Glutamatergic neuron (in vitro differentiated cells): ENCODE results near the gene ANGPTL2. TPM values are rescaled to one million over a fixed set of nuclear protein-coding genes. Genes with fewer than 3 reads are reported as not detected.

Experiments used
- DNase-seq: peaks from one replicate; pipeline ENCODE4 v3.0.0; 2022
- H3K27ac Mint-ChIP-seq: one replicate; pipeline ENCODE4 v1.8.0; 2020; ENCODE audit warnings: mild to moderate bottlenecking, mixed read lengths, inconsistent platforms; ENCODE audit not compliant: unreplicated experiment
- H3K27me3 Mint-ChIP-seq: one replicate; pipeline ENCODE4 v1.8.0; 2020; ENCODE audit warnings: mild to moderate bottlenecking, moderate library complexity, mixed read lengths, inconsistent platforms; ENCODE audit not compliant: unreplicated experiment
- H3K36me3 Mint-ChIP-seq: one replicate; pipeline ENCODE4 v1.8.0; 2020; ENCODE audit warnings: mild to moderate bottlenecking, mixed read lengths, inconsistent platforms; ENCODE audit not compliant: unreplicated experiment
- H3K4me1 Mint-ChIP-seq: one replicate; pipeline ENCODE4 v1.8.0; 2020; ENCODE audit warnings: mild to moderate bottlenecking, low read depth, mixed read lengths, inconsistent platforms; ENCODE audit not compliant: unreplicated experiment
- H3K4me3 Mint-ChIP-seq: one replicate; pipeline ENCODE4 v1.8.0; 2020; ENCODE audit warnings: mild to moderate bottlenecking, mixed read lengths, inconsistent platforms; ENCODE audit not compliant: unreplicated experiment
- H3K9me3 Mint-ChIP-seq: one replicate; pipeline ENCODE4 v1.8.0; 2020; ENCODE audit warnings: mild to moderate bottlenecking, moderate library complexity, mixed read lengths, inconsistent platforms; ENCODE audit not compliant: unreplicated experiment
- CTCF ChIP-seq: fragments of 200-600 bp; sonication (generic); IDR thresholded peaks from one replicate; pipeline ENCODE4 v1.5.0; 2021; ENCODE audit not compliant: partially characterized antibody, unreplicated experiment
- total RNA-seq: library from RNA; stranded (reverse); fragmentation: NEBNext Ultra II Directional; extraction: Animal tissue kit (Norgen Biotek cat#: 25700); gene quantifications from one replicate; pipeline ENCODE4 v1.2.1, GENCODE V29; 2021; ENCODE audit not compliant: unreplicated experiment

The ANGPTL2 gene
- total RNA-seq, 1 donor from 2014 or later, result 55.5 TPM

DNA sequence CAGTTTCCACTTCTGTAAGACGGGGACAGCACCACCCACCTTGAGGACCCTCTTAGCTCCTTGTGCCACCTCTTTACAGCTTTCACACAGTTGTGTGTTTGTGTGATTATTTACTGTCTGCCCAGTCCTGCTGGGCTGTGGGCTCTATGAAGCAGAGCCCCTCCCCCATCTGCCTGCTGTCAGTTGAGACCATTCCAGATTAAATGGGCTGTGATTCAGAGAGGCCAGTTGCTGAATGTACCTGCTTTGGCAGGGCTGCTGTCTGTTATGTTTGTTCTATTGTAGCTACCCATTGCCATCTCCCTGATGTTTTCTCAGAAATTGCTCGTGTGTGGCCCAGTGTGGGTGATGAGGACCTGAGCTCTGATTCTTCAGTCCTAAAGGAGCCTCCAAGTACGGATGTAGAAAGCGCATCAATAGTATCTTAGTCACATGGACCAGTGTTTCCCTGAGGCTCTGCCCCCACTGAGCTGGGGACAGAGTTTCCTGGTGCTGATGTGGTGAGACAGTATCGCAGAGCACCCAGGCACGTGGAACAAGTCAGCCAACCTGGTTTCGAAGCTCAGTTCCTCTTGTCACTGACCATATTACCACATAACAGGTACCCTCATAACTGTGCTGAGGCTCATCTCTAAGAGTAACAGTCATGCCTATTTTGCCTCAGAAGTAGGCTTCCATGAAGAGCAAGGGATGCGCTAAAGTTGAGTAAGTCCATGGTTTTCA lies 3.7 kb downstream of the ANGPTL2 start:
- Mint-ChIP-seq H3K27me3 (peaks cover 2% of the 10 kb centered on the region), H3K4me1 (peaks cover 40% of the 10 kb centered on the region), H3K4me3 (peak overlapping the region; percentile 56), H3K36me3 (no peaks in the 10 kb centered on the region), H3K27ac (peak overlapping the region; percentile 34), H3K9me3 (peaks cover 4% of the 10 kb centered on the region)
- TF ChIP-seq CTCF, result no peak
- DNase-seq, result no peak

- H3K27me3 Mint-ChIP-seq, result peaks cover 2% of the 10 kb centered on the region
- H3K36me3 Mint-ChIP-seq, result no peaks in the 10 kb centered on the region
- H3K9me3 Mint-ChIP-seq, result peaks cover 4% of the 10 kb centered on the region
- peak overlapping the region; percentile 56 for H3K4me3 Mint-ChIP-seq
- peaks cover 33% of the 10 kb centered on the region for H3K4me1 Mint-ChIP-seq
- H3K27ac Mint-ChIP-seq, result no peak overlapping the region
- TF ChIP-seq CTCF, result no peak
- DNase-seq, result no peak
Measured at GRCh38 chr9:127117801-127118200, 4.6 kb downstream of the ANGPTL2 start.

DNA sequence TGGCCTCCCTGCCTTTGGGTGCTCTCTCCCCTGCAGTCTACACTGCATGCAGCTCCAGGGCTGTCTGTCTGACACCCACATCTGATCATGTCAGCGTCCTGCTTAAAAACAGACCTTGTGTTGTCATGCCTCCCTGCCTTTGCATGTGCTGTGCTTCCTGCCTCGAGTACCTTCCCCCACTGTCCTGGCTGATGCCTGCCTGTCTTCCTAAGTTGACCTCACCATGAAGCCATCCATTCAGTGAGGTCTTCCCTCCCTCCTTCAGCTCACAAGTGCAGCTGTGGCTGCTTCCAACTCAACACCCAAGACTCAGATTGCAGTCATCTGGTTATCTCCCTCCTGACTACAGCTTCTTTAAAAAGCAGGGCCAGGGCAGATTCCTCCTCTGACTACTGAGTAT lies 5.5 kb downstream of the ANGPTL2 start:
- H3K9me3 Mint-ChIP-seq, result peaks cover 4% of the 10 kb centered on the region
- TF ChIP-seq CTCF, result no peak
- H3K4me1 Mint-ChIP-seq, result peaks cover 32% of the 10 kb centered on the region
- no peak overlapping the region for H3K27ac Mint-ChIP-seq
- H3K4me3 Mint-ChIP-seq, result peak overlapping the region; percentile 10
- DNase-seq, result no peak
- H3K36me3 Mint-ChIP-seq, result no peaks in the 10 kb centered on the region
- H3K27me3 Mint-ChIP-seq, result peaks cover 2% of the 10 kb centered on the region

DNA sequence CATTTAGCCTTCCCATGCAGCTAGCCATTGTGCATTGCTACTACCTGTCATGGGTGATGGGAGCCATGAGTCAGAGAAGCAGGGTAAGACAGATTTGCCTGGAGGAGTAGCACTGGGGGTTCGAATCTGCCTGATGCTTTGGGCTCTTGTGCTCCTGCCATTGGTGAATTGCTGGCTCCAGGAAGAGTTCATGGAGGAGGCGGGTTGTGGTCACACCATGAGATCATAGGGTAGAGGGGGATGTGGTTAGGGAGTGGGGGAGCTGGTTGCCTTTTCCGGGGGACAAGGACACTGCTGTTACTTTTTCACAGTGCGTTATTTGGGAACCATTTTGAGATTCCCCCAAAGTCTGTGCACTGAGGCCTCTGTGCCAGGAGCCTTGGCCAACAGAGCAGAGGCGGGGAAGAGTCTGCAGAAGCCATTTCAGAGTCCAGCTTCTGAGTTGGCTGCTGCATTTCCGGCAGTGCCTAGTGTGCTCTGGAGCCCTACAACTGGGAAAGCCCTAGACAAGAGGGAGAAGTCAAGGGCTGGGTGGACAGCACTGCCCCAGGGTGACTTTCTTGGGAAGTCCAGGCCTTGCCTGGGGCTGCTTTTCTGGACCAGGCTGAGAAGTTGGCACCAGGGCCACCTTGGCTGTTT lies 6.2 kb downstream of the ANGPTL2 start:
- peaks cover under 1% of the 10 kb centered on the region for H3K27me3 Mint-ChIP-seq
- TF ChIP-seq CTCF, result no peak
- DNase-seq, result no peak
- peaks cover 1% of the 10 kb centered on the region for H3K9me3 Mint-ChIP-seq
- no peak overlapping the region for H3K27ac Mint-ChIP-seq
- H3K36me3 Mint-ChIP-seq, result peaks cover 2% of the 10 kb centered on the region
- peaks cover 26% of the 10 kb centered on the region for H3K4me1 Mint-ChIP-seq
- H3K4me3 Mint-ChIP-seq, result no peak overlapping the region

- H3K27me3 Mint-ChIP-seq, result no peaks in the 10 kb centered on the region
- H3K4me1 Mint-ChIP-seq, result peaks cover 18% of the 10 kb centered on the region
- H3K4me3 Mint-ChIP-seq, result no peak overlapping the region
- no peak for DNase-seq
- H3K27ac Mint-ChIP-seq, result no peak overlapping the region
- TF ChIP-seq CTCF, result no peak
- H3K36me3 Mint-ChIP-seq, result peaks cover 14% of the 10 kb centered on the region
- peaks cover 2% of the 10 kb centered on the region for H3K9me3 Mint-ChIP-seq
Measured at GRCh38 chr9:127114606-127115005, 7.8 kb downstream of the ANGPTL2 start.
